K562 (cell line): ENCODE results near the gene CLIP4. TPM values are rescaled to one million over a fixed set of nuclear protein-coding genes. Genes with fewer than 3 reads are reported as not detected.

Experiments
- DPF2 ChIP-seq: fragments of 450-650 bp; IDR thresholded peaks from 2 replicates; pipeline ENCODE4 v1.6.1; 2016
- HNRNPUL1 ChIP-seq: fragments of 200-400 bp; formaldehyde crosslinking; IDR thresholded peaks from 2 replicates; pipeline ENCODE4 v1.6.1; 2017; ENCODE audit warnings: low read length
- OTX1 ChIP-seq: fragments of 450-650 bp; formaldehyde crosslinking; IDR thresholded peaks from 2 replicates; pipeline ENCODE4 v1.4.0; 2022; ENCODE audit warnings: mild to moderate bottlenecking
- SMAD1 ChIP-seq: fragments of 150-350 bp; IDR thresholded peaks from 2 replicates; pipeline ENCODE4 v1.6.1; 2014; ENCODE audit warnings: low read length, low read depth; ENCODE audit not compliant: partially characterized antibody
- TBL1XR1 ChIP-seq, 2 experiments: IDR thresholded peaks; 2 replicates each; pipeline ENCODE4 v1.6.1; 2012; ENCODE audit warnings: improper control_type of control experiment in 2 of 2, low read length in 2 of 2, mild to moderate bottlenecking in 1 of 2
- ZFP36 ChIP-seq: fragments of 150-350 bp; IDR thresholded peaks from 2 replicates; pipeline ENCODE4 v1.6.1; 2018; ENCODE audit warnings: low read length, low read depth; ENCODE audit not compliant: partially characterized antibody
- polyA plus RNA-seq, 8 experiments: library from polyadenylated mRNA; depleted of rRNA in 4 of 8; stranded (reverse) in 5 of 8; unstranded in 3 of 8; fragments of >200 nt; fragmentation: Nextera tagmentation in 2 of 8; fragmentation: Illumina TruSeq in 1 of 8; extraction: Ambion mirVana in 2 of 8; extraction: Trizol in 1 of 8; gene quantifications; 2 replicates each; pipeline versions ENCODE4 v1.2.1 to v1.2.3, GENCODE V29; 2011 to 2014; ENCODE audit warnings: inconsistent platforms in 1 of 8, missing spikeins in 1 of 8
- total RNA-seq, 7 experiments: library from RNA; depleted of rRNA in 6 of 7; stranded (reverse); fragments of >200 nt in 6 of 7; fragmentation: Illumina TruSeq in 2 of 7; extraction: Trizol in 2 of 7; gene quantifications; 2 replicates each; pipeline versions ENCODE4 v1.2.1 to v1.2.3, GENCODE V29; 2011 to 2021; ENCODE audit warnings: low replicate concordance in 1 of 7
- TF ChIP-seq, protein P1 (sequence below), 2 experiments: fragments of 450-650 bp; formaldehyde crosslinking in 1 of 2; IDR thresholded peaks; 2 replicates each; pipeline versions ENCODE4 v1.4.0 to v1.6.1; 2014 to 2020; ENCODE audit warnings: mild to moderate bottlenecking in 2 of 2, borderline replicate concordance in 1 of 2, low read depth in 1 of 2

The CLIP4 gene
- total and polyA plus RNA-seq, 9 of the 15 experiments (the other 6 are each of a cell fraction or from before 2014, with no cell fraction given), result 0.03 to 0.38 (median 0.13) TPM; not detected in 5

DNA sequence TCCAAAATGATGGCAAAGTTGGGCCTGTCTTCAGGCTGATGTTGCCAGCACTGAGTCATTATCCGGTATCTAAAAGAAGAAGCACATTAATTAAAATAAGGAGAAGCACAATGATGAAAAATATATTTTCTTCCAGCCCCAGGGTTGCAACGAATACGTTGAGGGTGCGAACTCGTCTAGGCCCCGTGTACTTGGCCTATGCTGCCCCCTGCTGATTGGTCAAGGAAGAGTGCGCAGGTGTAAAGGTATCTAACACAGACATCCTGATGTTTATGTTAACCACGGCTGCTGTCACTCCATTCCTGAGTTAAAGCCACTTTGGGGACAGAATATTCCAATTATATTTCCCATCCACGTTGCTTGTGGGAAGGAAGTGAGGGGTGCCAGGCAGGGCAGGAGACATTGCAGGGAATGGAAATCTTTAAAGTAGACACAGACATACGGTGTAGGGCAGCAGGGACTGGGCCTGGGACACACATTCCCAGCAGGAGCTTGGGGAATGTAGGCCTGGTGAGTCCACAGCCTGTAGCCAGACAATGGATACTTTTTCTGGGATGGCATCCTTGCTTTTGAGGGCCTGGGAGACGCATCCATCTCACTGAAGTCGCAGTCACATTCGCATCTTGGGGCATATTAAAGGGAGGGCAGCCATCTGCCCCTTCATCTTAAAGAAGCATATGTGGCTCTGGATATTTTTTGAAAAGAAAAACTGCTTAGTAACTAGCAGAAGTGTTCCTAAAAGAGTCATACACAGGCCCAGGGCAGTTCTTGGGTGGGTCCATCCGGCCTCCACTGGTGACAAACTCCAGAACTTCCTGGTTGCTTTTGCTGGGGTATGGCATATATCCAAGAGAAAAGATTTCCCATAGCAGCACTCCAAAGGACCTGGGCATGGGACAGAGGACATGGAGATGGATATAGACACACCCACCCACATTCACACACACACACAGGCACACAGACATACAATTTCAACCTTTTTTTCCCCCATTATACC lies 81.9 kb downstream of the CLIP4 start (continued):
- TF ChIP-seq OTX1 (no peak), SMAD1 (no peak), HNRNPUL1 (no peak), TBL1XR1 (IDR thresholded peaks at IDR 0.05; ENCODE audit: low read length in 2 of 2) (no peak), ZFP36 (no peak), DPF2 (no peak)
- TF ChIP-seq, protein P1, sequence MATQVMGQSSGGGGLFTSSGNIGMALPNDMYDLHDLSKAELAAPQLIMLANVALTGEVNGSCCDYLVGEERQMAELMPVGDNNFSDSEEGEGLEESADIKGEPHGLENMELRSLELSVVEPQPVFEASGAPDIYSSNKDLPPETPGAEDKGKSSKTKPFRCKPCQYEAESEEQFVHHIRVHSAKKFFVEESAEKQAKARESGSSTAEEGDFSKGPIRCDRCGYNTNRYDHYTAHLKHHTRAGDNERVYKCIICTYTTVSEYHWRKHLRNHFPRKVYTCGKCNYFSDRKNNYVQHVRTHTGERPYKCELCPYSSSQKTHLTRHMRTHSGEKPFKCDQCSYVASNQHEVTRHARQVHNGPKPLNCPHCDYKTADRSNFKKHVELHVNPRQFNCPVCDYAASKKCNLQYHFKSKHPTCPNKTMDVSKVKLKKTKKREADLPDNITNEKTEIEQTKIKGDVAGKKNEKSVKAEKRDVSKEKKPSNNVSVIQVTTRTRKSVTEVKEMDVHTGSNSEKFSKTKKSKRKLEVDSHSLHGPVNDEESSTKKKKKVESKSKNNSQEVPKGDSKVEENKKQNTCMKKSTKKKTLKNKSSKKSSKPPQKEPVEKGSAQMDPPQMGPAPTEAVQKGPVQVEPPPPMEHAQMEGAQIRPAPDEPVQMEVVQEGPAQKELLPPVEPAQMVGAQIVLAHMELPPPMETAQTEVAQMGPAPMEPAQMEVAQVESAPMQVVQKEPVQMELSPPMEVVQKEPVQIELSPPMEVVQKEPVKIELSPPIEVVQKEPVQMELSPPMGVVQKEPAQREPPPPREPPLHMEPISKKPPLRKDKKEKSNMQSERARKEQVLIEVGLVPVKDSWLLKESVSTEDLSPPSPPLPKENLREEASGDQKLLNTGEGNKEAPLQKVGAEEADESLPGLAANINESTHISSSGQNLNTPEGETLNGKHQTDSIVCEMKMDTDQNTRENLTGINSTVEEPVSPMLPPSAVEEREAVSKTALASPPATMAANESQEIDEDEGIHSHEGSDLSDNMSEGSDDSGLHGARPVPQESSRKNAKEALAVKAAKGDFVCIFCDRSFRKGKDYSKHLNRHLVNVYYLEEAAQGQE (IDR thresholded peaks at IDR 0.05; ENCODE audit: borderline replicate concordance), result peak; percentile 91
- TF ChIP-seq, protein P1 (CRISPR knock-in tag; IDR thresholded peaks at IDR 0.05; ENCODE audit: low read depth), result no peak
